ENCODE measurements around the gene PLEKHG4B. TPM values are rescaled to one million over a fixed set of nuclear protein-coding genes. Genes with fewer than 3 reads are reported as not detected.

PLEKHG4B gene
- polyA plus RNA-seq, 1 donor (not counting 4 experiments of a cell fraction or from before 2014, with no cell fraction given), result not detected

DNA sequence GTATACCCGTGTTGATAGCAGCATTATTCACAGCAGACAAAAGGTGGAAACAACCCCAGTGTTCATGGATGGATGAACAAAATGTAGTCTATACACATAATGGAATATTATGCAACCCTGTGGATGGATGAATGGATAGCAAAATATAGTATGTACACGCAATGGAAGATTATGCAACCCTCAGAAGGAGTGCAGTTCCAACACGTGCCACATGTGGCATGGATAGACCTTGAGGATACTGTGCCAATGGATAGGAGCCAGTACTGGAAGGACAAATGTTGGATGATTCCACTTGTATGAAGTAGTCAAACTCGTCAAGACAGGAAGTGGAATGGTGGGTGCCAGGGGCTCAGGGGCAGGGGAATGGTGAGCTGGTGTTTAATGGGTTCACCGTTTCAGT, 44.9 kb downstream of the PLEKHG4B start:
- no peaks in the 10 kb centered on the region for H3K4me1 ChIP-seq (ENCODE audit: control insufficient read depth, extremely low read depth, insufficient read depth, low read length)
- no peaks in the 10 kb centered on the region for H3K9me3 ChIP-seq (ENCODE audit: control insufficient read depth, low read depth, low read length)
- H3K79me2 ChIP-seq (ENCODE audit: control insufficient read depth, insufficient read depth, low read length), result no peaks in the 10 kb centered on the region
- TF ChIP-seq, protein P1, sequence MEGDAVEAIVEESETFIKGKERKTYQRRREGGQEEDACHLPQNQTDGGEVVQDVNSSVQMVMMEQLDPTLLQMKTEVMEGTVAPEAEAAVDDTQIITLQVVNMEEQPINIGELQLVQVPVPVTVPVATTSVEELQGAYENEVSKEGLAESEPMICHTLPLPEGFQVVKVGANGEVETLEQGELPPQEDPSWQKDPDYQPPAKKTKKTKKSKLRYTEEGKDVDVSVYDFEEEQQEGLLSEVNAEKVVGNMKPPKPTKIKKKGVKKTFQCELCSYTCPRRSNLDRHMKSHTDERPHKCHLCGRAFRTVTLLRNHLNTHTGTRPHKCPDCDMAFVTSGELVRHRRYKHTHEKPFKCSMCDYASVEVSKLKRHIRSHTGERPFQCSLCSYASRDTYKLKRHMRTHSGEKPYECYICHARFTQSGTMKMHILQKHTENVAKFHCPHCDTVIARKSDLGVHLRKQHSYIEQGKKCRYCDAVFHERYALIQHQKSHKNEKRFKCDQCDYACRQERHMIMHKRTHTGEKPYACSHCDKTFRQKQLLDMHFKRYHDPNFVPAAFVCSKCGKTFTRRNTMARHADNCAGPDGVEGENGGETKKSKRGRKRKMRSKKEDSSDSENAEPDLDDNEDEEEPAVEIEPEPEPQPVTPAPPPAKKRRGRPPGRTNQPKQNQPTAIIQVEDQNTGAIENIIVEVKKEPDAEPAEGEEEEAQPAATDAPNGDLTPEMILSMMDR (optimal IDR thresholded peaks at IDR 0.05 in 1 of 3, IDR thresholded peaks at IDR 0.05 in 1 of 3, conservative IDR thresholded peaks at IDR 0.05 in 1 of 3; ENCODE audit: extremely low read depth in 1 of 3, insufficient read depth in 2 of 3, low read length in 3 of 3), result no peak
- TF ChIP-seq EZH2 (IDR thresholded peaks at IDR 0.05; ENCODE audit: low read length), result no peak
- no peaks in the 10 kb centered on the region for H3K9me1 ChIP-seq (ENCODE audit: control insufficient read depth, extremely low read depth, insufficient read depth, low read length)
- H3K9ac ChIP-seq (ENCODE audit: control insufficient read depth, extremely low read depth, insufficient read depth, low read length), result no peak overlapping the region
- no peak overlapping the region for H3K27ac ChIP-seq (ENCODE audit: control insufficient read depth, insufficient read depth, low read length)
- H3K27me3 ChIP-seq (ENCODE audit: control insufficient read depth, extremely low read depth, insufficient read depth, low read length), result no peaks in the 10 kb centered on the region
- H3K4me3 ChIP-seq (ENCODE audit: control insufficient read depth in 2 of 3, extremely low read depth in 1 of 3, insufficient read depth in 2 of 3, low read depth in 1 of 3, low read length in 3 of 3), result no peak overlapping the region
- dilution Hi-C loops (cut with MboI; ENCODE audit: extremely low pct_ligation_motif_present, low sequenced_read_pairs), result no loop called here
- no peak overlapping the region for H2AFZ ChIP-seq (ENCODE audit: control insufficient read depth, low read length)
- H4K20me1 ChIP-seq (ENCODE audit: control insufficient read depth, extremely low read depth, insufficient read depth, low read length), result no peaks in the 10 kb centered on the region
- no peak for FAIRE-seq
- H3K4me2 ChIP-seq (ENCODE audit: control insufficient read depth, extremely low read depth, insufficient read depth, low read depth, low read length), result no peak overlapping the region
- DNase-seq (ENCODE audit: low read depth, low spot score), result no peak
- no peaks in the 10 kb centered on the region for H3K36me3 ChIP-seq (ENCODE audit: control insufficient read depth in 2 of 2, extremely low read depth in 1 of 2, insufficient read depth in 2 of 2, low read length in 2 of 2)

DNA sequence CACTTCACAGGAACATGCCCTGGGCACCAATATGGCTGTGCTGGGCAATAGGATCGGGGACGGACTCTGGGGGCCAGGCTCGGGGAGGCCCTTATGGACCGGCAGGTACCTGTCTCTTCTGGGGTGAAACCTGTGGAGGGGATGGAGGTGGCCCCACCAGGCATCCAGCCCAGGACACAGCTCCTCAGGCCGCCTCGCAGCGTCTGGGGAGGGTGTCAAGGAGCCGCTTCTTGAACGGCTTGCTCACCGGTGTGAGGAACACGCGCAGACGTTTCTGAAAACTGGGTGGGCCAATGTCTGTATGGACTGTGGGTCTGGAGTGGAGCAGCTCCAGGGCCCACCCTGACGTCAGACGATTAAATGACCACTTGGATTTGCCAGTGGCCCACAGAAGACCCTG, 45.8 kb downstream of the PLEKHG4B start:
- dilution Hi-C loops (cut with MboI; ENCODE audit: extremely low pct_ligation_motif_present, low sequenced_read_pairs), result no loop called here
- H3K4me1 ChIP-seq (ENCODE audit: control insufficient read depth, extremely low read depth, insufficient read depth, low read length), result no peaks in the 10 kb centered on the region
- no peaks in the 10 kb centered on the region for H3K36me3 ChIP-seq (ENCODE audit: control insufficient read depth in 2 of 2, extremely low read depth in 1 of 2, insufficient read depth in 2 of 2, low read length in 2 of 2)
- H3K4me3 ChIP-seq (ENCODE audit: control insufficient read depth in 2 of 3, extremely low read depth in 1 of 3, insufficient read depth in 2 of 3, low read depth in 1 of 3, low read length in 3 of 3), result no peak overlapping the region
- no peaks in the 10 kb centered on the region for H4K20me1 ChIP-seq (ENCODE audit: control insufficient read depth, extremely low read depth, insufficient read depth, low read length)
- H3K27ac ChIP-seq (ENCODE audit: control insufficient read depth, insufficient read depth, low read length), result no peak overlapping the region
- H3K4me2 ChIP-seq (ENCODE audit: control insufficient read depth, extremely low read depth, insufficient read depth, low read depth, low read length), result no peak overlapping the region
- no peak overlapping the region for H3K9ac ChIP-seq (ENCODE audit: control insufficient read depth, extremely low read depth, insufficient read depth, low read length)
- TF ChIP-seq, protein P1 (optimal IDR thresholded peaks at IDR 0.05 in 1 of 3, IDR thresholded peaks at IDR 0.05 in 1 of 3, conservative IDR thresholded peaks at IDR 0.05 in 1 of 3; ENCODE audit: extremely low read depth in 1 of 3, insufficient read depth in 2 of 3, low read length in 3 of 3), result no peak
- no peak for TF ChIP-seq EZH2 (IDR thresholded peaks at IDR 0.05; ENCODE audit: low read length)
- H3K9me1 ChIP-seq (ENCODE audit: control insufficient read depth, extremely low read depth, insufficient read depth, low read length), result no peaks in the 10 kb centered on the region
- no peak overlapping the region for H2AFZ ChIP-seq (ENCODE audit: control insufficient read depth, low read length)
- no peaks in the 10 kb centered on the region for H3K79me2 ChIP-seq (ENCODE audit: control insufficient read depth, insufficient read depth, low read length)
- H3K9me3 ChIP-seq (ENCODE audit: control insufficient read depth, low read depth, low read length), result no peaks in the 10 kb centered on the region
- H3K27me3 ChIP-seq (ENCODE audit: control insufficient read depth, extremely low read depth, insufficient read depth, low read length), result no peaks in the 10 kb centered on the region
- DNase-seq (ENCODE audit: low read depth, low spot score) (no peak), FAIRE-seq (no peak)

Data from keratinocyte (primary cell).